ENCODE results near the gene LRP1B.
"Not testable (repeated sequence)": the region's sequence is repeated elsewhere in the genome, so short reads cannot be mapped to it uniquely, and the experiment has no call there.

Gene LRP1B

DNA sequence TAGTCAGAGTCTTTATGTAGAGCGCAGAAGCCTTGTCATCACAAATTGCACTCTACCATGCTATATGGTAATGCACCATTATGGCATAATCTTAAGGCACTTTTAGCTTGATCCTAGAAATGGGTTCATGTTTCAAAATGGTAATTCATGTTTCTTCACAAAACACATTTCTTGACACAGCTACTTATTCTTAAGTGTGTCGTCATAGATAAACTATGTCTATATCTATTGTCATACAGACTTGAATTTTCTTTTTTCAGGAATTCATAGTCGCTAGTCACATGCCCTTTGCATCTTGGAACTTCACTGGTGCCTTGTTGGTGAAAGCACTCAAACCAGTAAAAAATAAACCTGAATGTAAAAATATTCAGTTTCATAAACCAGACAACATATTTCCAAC lies 1578.2 kb downstream of the LRP1B start:
- DNase-seq (ENCODE audit: low read depth in 2 of 2), result no peak

DNA sequence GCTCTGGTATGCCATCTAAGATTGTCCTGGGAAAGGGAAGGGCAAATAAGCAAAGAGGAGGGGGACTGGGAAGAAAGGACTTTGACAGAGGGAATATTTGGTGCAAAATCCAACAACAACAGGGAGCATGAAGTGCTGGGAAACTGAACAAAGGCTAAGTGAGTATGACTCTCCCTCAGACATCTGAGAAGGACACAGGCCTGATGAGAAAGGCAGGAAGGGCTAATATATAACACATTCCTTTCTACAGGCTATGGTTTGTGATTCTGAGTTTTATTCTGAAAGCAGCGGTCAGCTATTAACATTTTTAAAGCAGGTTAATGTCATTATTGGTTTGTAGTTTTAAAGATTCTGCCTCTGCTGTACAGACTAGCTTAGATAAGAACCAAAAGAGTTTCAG lies 1579.5 kb downstream of the LRP1B start:
- DNase-seq (ENCODE audit: low read depth in 2 of 2), result no peak

DNA sequence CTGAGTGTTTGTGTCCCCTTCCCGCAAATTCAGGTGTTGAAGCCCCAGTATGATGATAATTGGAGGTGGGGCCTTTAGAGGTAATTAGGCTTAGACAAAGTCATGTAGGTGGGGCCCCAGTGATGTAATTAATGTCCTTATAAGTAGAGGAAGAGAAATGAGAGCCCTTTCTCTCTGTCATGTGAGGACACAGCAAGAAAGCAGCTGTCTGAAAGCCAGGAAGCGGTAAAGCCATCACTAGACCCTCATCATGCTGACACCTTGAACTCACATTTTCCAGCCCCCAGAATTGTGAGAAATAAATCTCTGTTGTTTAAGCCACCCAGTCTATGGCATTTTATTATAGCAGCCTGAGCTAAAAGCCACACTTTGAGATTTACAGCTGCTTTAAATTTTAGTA lies 1580.0 kb downstream of the LRP1B start:
- DNase-seq (ENCODE audit: low read depth in 2 of 2), result no peak

DNA sequence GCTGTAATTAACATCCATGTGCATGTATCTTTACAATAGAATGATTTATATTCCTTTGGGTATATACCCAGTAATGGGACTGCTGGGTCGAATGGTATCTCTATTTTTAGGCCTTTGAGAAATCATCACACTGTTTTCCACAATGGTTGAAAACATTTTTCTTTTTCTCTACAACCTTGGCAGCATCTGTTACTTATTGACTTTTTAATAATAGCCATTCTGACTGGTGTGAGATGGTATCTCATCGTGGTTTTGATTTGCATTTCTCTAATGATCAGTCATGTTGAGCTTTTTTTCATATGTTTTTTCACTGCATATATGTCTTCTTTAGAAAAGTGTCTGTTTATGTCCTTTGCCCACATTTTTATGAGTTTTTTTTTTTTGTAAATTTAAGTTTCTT lies 1586.0 kb downstream of the LRP1B start:
- DNase-seq (ENCODE audit: low read depth in 2 of 2), result not testable (repeated sequence)

DNA sequence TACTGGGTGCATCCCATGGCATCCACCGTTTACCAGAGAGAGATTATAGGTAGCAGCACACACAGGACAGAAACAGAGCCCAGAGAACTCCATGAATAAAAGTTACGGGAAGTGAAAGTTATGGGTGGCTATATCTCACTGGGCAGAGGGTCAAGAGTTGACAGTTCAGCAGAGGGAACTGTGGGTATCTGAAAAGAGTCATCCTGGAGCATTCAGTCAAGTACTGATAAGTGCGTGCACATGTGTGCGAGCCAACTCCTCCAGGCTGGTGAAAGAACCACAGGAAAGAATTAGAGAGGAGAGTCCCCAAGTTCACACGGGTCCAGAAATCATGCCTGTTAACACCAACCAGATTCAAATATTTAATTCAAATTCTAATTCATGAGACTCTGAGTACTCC lies 1588.2 kb downstream of the LRP1B start:
- DNase-seq (ENCODE audit: low read depth in 2 of 2), result no peak

DNA sequence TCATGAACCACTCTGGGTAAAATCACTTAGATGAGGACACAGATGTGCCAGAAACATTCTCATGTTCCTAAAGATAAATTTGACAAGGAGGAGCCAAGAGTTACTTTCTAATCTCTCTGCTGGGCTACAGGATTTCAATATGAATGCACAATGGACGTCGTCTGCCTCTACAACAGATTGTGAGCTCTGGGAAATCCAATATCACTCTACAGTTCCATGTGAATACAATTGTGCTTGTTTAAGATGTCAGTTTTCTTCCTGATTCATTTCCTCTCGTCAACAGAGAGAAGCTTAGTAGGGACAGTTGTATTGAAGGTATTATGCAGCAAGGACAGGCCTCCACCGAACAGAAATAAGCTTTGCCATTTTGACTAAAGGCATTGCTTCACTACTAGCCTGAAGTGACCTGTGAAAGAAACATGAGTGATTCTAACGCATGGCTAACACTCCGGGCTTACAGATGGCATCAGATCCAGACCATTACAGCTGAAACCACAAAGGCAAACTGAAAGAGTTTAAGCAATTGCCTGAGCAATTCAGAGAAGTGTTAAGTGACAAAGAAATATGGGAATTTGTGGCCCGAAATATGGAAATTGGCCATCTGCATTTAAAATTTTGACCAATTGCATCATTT lies 1591.5 kb downstream of the LRP1B start:
- no peak for DNase-seq (ENCODE audit: low read depth in 2 of 2)

DNA sequence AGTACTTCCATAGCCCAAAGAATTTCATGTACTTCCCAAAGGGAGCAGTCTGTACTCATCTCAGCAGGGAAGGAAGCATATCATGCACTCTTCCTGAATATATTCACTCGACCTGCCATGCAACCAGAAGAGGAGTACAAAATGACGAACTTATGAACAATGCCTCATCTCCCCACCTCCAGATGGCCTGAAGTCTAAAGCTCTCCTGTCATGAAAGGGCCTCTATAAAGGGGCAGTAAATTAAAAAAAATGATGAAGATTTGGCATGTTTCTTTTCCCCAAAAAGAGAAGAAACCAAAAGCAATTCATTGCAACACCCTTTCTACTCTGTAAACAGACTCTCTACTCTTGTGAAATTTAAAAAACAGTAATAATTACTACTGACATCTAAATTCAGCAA lies 1601.1 kb downstream of the LRP1B start:
- DNase-seq (ENCODE audit: low read depth in 2 of 2), result no peak

DNA sequence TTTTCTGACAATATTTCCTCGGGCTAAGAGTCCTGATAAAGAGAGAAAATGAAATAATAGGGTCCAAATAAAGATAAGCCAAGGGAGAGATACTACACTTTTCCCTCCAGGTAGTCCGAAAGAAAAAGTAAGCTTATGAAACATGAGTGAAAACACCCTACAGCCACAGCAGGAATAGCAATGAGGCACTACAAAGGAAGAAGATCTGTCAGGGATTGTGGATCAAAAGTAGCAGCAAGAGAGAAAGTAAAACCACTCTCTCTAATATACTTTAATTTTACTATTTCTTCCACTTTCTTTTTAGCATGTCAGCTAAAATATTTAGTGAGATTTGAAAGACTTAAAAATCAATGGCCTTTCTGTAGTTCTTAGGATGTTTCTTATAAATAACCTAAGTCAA lies 1601.8 kb downstream of the LRP1B start:
- DNase-seq (ENCODE audit: low read depth in 2 of 2), result no peak

DNA sequence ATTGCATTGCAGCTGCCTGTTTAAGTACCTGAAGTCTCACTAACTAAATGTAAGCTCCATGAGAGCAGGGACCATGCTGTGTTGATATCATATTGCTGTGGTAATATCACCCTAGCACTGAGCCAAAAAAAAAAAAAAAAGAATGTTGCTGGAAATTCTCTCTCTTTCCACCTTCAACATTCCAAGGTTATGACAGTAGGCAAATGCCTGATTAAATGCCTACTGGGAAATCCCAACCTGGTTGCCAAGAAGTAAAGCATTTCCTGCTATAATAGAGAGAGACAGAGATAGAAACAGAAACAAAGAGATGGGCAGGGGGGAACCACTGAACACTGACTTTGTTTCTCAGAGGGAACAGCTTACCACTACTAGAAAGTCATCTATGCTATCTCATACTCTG lies 1604.2 kb downstream of the LRP1B start:
- DNase-seq (ENCODE audit: low read depth in 2 of 2), result no peak

DNA sequence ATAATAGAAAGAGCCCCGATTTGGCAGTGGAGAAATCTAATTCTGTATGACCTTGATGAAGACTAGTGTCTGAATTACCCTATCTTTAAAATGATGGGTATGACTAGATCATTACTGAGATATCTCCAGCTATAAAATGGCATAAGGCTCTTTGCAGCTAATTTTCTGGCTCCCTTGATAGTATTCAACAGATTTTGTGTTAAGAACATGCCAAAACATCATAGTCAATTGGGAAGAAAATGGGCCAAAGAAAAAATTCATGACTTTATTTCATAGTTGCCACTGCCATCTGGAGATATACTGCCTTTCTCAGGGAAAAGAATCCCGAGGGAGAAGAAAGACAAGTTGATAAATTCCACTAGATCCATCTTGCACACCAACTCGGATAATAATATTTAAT lies 1618.7 kb downstream of the LRP1B start:
- DNase-seq (ENCODE audit: low read depth in 2 of 2), result no peak

DNA sequence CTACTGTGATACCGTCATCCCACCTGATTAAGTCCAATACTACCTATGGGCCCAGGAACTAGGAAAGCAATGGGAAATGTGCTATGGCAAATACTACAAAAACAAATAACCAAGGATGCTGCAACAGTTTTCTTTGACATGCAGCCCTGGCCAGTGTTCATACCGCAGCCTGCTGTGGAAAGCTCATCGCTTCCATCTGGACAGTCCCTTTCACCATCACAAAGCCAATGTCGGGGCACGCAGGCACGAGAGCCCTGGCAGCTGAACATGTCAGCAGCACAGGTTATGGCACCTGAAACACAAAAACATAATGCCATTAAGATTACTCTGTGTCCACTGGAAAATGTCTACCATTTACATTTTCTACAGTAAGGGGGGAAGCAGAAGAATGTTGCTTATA lies 1621.1 kb downstream of the LRP1B start:
- no peak for DNase-seq (ENCODE audit: low read depth in 2 of 2)

DNA sequence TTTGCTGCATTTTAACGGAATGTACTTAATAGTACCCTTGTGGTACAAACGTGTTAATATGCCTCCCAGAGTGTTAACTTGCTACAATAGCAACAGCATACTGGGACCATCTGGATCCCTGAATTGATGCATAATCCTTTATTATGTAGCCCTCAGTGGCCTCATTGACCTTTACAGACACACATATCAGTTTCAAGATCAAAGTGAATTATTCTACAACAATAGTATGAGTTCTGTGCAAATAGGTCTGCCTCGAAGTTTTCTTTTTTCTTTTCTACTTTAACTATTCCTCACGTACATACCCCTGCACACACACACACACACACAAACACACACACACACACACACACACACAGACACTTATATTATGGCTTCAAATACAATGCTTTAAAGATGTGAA lies 1622.1 kb downstream of the LRP1B start:
- DNase-seq (ENCODE audit: low read depth in 2 of 2), result no peak

DNA sequence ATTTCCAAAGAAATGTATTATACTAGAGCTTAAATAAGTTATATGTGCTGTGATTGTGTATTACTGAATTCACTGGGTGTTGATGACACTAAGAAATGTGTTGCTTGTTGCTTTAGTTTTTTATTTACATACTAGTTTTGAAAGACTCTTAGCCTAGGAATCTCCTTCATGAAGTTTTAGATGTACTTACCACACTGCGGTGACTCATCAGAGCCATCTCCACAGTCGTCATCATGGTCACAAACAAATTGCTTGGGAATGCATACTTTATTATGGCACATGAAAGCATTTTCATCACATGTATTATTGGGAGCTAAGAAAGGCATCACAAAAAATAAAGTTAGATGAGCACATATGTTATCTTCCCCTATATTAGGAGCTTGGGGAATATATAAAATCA lies 1624.2 kb downstream of the LRP1B start:
- no peak for DNase-seq (ENCODE audit: low read depth in 2 of 2)

DNA sequence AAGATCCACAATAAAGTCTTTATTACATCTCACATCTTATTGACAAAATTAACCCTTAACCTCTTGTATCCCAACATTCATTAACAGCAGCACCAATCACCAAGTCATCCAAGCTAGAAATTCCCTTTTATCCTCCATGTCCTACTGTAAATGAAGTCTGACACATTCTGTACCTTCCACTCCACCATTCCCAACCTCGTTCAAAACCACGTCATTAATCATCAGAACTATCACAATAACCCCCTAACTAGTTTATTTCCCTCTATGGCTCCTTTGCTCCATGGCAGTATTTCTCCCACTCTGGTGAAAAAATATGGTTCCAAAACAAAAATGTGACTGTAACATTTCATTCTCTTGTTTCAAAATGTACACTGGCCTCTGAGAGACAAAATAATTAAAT lies 1626.2 kb downstream of the LRP1B start:
- DNase-seq (ENCODE audit: low read depth in 2 of 2), result no peak

DNA sequence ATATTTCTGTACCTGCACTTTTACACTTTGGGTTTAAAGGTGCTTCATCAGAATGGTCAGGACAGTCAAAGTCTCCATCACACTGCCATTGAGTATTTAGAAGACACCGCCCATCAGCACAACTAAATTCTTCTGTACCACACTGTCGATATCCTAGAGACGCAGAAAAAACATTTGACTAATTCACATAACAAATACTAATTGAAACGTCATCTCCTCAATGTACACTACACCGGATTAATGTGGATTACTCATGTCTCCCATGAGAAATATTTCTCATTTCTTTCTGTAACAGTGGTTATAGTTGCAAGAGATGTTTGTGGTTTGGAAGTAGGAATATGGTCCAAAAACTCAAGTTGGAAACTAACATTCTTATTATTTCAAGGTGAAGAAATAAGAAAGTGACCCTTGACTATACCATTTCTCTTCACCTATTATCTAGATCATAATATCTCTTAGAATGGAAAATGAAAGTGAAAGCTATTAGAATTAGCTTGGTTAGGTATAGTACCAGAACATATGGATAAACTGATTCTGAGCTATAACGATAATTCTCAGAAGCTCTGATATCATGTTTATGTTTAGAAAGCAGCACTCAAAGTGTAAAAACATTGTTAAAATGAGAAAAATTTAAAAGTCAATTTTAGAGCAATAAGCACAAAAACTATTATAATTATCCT lies 1627.7 kb downstream of the LRP1B start:
- DNase-seq (ENCODE audit: low read depth in 2 of 2), result no peak

DNA sequence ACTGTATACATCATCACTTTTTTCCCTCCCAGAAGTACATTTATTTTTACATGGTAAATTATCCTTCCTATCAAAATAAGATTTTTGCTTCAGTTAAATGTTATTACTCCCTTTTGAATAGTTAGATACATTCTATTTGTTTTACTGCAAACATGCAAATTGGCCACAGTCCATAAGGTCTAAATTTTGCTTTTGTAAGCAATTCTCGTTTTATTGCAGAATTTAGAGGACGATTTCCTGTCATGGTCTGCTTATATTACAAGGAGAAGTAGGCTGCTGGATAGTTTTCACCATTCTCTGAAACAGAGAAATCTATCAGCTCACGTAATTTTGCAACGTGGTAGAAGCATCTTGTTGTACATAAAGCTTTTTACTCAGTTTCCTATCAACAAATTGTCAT lies 1632.5 kb downstream of the LRP1B start:
- DNase-seq (ENCODE audit: low read depth in 2 of 2), result no peak

DNA sequence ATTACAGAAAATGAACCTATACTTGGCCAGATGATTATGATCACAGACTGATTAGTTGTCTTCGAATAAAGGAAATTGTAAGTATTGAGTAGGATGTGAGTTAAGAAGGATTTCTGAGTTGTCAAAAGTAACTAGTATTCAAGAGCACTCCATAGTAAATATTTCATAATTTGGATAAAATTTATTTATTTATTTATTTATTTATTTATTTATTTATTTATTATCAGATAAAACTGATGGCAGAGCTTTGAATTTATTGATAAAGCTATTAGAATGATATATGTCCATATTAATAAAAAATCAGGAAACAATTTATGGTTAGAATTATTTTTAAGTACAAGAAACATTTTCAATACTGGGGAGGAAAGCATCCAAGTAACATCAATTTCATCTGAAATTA lies 1634.1 kb downstream of the LRP1B start:
- DNase-seq (ENCODE audit: low read depth in 2 of 2), result no peak

DNA sequence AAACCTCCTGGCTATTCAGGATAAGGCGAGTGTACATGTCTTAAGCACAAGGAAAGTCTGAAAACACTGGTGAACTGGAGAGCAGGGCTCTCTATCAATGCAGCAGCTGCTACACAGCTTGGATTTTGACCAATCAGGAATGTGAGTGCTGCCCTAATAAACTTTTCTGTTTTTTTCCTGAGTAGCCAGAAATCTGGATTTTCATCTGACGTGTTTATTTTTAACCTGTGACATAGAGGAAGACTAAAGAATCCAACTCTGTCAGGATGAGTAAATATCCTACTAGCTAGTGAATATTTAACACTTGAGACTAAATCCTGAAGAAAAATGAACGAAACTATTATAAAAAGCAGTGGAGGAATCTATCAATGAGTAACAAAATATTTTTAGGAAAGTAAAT lies 1638.9 kb downstream of the LRP1B start:
- no peak for DNase-seq (ENCODE audit: low read depth in 2 of 2)

DNA sequence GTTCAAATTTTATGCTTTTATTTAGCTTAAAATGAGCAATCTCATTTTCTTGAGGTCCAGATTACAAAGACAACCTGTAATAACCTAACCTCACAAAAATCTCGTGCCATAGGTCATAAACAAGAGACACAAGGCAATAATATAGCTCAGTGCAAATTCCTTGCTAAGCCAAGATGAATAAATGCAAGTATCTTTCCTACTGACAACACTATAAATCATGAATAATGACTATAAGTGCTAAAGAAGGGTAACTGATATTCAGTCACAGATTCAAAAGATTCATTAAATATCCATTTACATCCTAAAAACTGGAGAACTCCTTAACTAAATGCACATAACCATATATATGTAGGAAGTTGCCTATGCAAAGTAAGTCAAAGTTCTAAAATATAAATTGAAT lies 1641.6 kb downstream of the LRP1B start:
- no peak for DNase-seq (ENCODE audit: low read depth in 2 of 2)

DNA sequence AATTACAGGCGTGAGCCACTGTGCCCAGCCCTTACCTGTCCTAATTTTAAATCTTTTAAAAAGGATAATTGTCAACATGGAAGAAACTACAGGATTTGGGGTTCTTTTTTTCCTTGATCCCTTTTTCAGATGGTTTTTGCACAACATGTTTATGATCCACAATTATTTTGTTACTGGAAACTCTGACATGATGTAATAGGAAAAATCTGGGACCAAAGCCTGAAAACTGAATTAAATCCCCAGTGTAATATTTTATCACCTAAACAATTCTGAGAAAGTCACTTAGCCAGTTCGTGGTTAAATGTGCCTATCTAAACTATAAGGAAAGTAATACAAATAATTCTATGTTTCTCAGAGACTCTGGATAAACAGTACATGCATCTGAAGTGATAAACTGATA lies 1649.7 kb downstream of the LRP1B start:
- DNase-seq (ENCODE audit: low read depth in 2 of 2), result no peak

DNA sequence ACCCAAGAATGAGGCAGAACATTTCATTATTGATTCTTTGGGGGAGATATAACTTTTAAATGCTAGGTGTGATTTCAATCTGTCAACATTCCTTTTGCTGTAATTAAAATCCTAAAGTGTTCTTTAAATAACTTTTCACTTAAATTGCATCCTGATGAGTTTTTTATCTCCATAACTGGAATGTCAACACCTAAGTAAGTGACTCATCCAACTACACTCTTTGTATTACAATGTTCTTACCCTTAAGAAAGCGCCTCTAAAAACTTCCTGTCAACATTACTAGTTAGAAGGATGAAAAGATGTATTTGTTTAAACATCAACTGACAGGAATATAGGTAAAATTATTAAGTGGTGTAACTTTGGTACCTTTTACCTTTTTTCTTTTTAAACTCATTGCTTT lies 1657.0 kb downstream of the LRP1B start:
- DNase-seq (ENCODE audit: low read depth in 2 of 2), result no peak

DNA sequence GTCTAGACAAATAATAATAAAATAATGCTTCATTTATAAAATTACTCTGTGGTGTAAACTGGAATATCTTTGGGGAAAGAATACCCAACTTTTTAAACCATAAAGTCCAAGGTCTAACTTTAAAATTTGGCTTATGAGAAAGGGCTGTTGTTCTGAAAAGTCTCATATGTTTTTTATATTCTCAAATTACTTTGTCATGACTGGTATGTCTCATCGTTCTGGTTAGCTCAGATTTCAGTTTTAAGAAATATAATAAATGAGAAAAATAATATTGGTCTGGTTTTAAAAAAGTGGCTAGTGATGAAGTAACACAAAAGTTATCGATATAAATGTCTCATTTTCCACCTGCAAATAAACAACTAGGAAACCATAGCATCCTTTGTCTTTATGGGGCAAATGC lies 1658.1 kb downstream of the LRP1B start:
- no peak for DNase-seq (ENCODE audit: low read depth in 2 of 2)

DNA sequence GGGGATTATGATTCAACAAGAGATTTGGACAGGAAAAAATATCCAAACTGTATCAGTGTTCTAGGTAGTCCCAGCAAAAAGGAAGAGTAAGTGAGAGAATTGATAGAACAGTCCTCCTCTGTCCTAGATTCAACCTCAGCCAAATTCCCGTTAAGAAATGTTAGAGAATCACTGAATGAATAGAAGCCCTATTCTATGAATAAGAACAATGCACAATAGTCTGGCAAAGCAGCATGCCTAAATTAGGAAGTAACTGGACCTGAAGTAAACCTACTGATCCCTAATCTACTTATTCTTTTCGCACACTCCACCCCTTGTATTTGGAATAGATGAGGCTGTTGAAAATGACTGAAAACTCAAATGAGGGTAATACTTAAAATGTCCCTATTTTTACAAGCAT lies 1665.5 kb downstream of the LRP1B start:
- DNase-seq (ENCODE audit: low read depth in 2 of 2), result no peak

DNA sequence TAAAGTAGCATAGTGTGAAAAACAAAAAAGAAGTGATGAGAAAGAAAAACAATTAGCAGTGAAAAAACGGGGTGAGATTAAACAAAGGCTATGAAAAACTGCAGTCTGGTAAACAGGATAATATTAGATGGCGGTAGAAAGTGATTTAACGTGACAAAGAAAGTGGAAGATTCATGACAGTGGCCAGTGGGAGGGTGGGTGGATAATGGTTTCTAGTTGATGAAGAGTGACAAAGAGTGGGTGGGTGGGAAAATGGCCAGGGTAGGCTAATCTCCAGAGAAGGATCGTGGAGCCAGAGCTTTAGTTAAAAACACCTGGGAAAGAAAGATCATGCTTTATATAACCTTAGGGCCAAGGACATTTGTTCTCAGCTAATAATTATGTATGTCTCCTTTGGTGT lies 1667.8 kb downstream of the LRP1B start:
- no peak for DNase-seq (ENCODE audit: low read depth in 2 of 2)
